Measurements from ENCODE around the gene SPACDR.
A peak's percentile ranks its signal among the peaks of the same experiment; 100 is the strongest.

SPACDR gene

GRCh38 chr7:100483722-100484672 is 19.9 kb upstream of the SPACDR start, which contains the start of gene NYAP1:
TSS of gene NYAP1 (plus strand) at chr7:100483927. CDS start at chr7:100485312, 1,385 bp downstream.
- DNase-seq, result peak; percentile 30

- DNase-seq, result peak; percentile 81
Observed at GRCh38 chr7:100483090-100483721, 19.1 kb upstream of the SPACDR start.

- DNase-seq, result no peak
Observed at GRCh38 chr7:100482728-100483089, 18.6 kb upstream of the SPACDR start.

DNA sequence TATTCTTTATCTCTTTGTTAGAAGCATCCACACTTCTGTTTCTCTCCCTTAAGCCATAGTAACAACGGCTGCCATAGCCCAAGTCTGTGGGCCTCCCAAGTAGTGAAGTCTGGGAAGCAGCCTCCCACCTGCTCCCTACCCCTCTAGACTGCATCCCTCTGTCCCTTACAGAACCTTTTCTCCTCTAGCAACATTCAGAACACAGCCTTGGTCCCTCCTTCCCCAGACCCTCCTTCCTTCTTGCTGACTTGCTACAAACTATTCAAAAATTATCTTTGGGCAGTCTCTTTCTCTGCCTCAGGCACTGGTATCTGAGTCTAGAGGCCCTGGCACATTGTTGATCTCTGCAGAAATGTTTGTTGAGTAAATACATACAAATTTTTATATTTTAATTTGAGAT is 17.4 kb upstream of the SPACDR start:
- no peak for DNase-seq

- DNase-seq, result peak; percentile 87
Observed at GRCh38 chr7:100478958-100479660, 15.0 kb upstream of the SPACDR start, which contains the start of gene TSC22D4. TSS of gene TSC22D4 (minus strand) at chr7:100479214. CDS start at chr7:100478038, 1,176 bp downstream.

- no peak for DNase-seq
Observed at GRCh38 chr7:100477871-100478267, 13.8 kb upstream of the SPACDR start.

- DNase-seq, result peak; percentile 36
Observed at GRCh38 chr7:100476903-100477870, 13.1 kb upstream of the SPACDR start.

DNA sequence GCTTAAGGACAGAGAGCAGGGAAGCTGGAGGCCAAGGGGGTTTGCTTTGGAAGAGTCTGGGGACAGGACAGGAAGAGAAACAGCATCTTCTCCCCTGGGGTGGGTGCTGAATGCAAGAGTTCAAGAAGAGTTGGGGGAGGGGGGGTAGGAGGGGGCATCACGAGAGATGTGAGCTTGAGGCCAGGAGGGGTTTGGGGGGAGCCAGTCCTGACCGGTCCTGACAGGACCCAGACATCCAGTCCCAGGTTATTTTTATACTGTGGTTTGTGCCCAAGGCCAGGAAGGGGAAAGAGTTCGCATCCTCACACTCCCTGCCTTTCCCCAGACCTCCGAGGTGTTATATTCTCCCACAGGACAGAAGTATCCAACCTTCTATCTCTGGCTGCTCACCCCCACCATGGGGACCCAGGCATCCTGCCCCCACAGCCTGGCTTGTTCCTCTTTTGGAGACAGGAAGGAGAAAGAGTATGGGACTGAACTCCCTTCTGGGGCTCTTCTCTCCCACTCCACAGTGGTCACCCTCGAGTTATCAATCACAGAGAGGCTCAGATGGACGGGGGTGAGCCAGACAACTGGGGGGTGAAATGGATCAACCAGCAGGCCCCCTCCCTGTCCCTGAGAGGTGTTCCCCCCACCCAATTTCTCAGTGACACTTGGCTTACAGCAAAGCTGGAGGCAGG is 12.2 kb upstream of the SPACDR start:
- DNase-seq, result no peak

DNA sequence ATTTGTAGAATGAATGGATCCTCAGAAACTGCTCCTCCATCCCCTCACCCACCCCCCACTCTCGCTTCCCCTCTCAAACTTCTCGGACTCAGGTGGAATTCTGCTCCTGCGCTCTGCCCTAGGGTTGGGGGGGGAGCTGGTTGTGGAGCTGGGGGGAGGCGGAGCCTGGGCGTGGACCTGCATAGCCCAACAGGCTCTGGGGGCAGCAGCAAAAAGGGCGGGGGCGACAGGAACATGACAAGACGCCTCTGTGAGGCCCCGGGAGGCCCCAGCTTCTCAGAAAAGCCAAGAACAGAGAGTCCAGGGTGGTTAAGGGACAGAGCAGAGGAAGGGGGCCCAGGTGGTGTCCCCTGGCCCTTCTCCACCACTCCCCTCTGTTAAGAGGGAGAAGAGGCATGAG is 11.5 kb upstream of the SPACDR start:
- DNase-seq, result peak; percentile 21

GRCh38 chr7:100472854-100473499 is 8.9 kb upstream of the SPACDR start:
- DNase-seq, result peak; percentile 18

DNA sequence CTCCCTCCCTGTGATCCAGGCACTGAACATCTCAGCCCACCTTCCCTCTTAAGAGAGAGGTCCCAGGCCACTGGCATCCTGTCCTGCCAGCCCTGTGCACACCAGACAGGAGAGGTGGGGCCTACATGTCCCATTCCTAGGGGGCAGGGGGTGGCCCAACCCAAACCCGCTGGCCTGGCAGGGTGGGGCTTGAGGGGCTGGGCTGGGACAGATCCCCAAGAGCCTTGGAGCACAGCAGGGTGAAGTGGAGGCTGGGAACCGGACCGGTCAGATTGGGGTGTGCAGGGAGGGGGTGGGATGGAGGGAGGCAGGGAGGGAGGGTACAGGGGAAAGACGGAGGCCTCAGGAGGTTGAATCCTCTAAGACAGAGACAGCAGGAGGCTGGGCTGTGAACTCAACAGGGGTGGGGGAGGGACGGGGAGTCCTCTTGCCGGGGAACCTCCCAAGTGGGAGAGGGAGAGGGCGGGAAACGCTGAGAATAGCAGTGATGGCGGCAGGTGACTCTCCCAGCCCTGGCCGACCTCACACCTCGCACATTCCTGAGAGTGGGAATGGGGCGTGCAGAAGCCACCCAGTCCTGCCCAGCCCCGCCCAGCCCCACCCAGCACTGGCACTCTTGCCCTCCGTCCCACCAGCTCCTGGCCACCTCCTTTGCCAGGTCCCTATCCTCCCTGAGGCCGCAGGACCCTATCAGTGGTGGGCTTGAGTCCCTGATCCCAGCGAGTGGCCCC is 8.2 kb upstream of the SPACDR start:
- no peak for DNase-seq

DNA sequence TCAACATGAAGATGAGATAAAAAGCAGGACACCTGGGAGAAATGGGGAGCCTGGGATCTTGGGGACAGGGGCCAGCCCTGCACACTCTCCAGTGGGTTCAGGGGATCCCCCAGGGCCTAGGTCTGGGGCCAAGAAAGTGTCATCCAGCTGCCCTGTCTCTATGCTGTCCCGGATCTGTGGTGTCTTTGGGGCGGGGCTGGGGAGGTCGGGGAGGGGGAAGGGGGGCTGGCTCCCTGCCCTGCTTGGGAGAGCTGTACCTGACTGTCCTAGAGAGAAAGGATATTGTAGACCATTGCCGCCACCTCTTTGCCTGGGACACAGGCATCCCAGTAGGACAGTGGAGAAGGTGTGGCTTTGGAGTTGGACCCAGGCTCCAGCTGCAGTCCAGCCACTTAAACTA is 7.0 kb upstream of the SPACDR start:
- no peak for DNase-seq

DNA sequence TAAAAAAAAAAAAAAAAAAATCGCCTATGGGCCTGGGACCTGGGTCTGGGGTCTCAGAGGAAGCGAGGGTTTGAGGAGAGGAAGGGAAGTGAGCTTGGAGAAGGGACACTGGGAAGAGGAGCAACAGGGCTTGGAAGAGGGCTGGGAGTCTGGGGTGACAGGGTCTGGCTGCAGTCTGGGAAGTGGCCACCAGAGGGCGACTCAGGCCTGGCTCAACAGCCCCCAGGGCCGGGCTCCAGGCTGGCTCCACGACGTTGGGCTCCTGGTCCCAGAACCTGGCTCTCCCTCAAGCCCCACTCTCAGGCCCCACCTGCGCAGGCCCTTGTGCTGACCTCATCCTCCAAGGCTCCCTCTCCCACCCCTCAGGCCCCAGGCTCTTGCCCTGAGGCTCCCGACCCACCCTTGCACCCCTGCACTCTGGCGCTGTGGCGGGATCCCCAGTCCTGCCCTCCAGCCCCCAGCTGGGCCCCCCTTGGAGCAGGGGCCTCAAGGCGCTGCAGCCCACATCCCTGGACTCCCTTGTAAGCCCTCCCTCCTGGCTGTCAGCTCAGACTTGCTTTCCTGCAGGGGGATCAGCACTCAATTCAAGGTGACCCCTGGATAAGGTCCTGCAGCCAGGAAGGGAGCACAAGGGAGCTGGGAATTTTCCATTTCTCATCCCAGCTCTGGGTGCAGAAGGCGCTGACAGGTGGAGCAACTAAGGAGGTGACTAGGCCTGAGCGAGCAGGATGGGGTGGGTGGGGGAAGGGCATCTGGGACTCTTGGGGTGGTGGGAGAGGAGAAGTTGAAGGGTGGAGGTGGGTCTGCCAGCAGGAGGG is 5.4 kb upstream of the SPACDR start:
- peak; percentile 88 for DNase-seq

DNA sequence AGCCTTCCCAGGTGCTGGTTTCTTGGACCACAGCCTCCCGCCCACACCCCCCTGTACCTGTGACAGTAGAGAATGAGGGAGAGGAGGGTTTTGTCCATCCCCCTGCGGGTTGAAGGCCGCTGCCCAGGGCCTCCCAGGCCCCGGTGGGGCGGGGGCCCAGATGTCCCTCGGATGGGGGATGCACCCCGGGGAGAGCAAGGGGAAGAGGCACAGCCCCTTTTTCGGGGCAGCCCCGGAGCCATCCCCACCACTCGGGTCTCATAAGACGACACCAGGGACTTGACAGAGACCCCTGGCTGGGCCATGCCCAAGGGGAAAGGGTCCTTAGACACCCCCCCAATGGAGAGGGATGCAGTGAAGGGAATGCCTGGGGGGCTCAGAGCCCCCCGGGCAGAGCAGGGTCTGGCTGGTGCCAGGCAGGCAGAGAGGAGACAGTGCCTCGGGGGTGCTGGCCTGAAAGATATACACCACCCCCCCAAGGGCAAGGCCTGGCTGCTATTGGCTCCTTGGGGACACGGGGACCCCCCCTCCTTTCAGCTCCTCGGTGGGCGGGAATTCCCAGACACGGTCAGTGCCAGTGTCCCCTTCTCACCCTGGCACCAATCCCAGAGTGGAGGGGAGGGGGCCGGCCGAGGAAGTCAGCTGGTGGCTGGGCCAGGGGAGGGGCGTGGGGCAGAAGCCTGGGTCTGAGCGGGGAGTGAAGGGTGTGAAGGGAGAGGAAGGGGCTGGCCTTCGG is 3.7 kb upstream of the SPACDR start:
- no peak for DNase-seq

GRCh38 chr7:100466653-100467605 is 2.9 kb upstream of the SPACDR start:
- no peak for DNase-seq

DNA sequence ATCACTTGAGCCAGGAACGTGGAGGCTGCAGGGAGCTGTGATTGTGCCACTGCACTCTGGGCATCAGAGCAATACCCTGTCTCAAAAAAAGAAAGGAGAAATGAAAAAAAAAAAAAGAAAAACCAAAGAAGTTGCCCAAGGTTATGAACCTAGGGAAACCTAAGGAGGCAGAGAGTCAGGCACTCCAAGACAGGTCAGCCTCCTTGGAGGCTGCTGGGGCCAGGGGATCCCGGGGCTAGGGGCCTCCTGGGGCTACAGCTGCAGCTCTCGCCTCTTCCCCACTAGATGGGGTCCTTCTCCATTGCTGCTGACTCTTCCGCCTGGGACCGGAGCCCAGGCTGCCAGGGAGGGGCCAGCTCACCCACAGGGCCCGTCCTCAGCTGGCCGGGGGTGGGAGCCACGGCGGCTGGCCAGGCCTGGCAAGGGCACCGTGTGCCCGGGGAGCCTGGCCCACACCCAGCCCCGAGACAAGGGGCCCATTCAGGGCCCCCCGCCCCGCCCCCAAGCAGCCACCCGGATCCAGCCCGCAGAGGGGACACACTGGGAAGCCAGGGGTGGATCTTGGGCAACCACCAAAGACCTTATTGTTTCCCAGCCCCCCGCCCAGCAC is 1.7 kb upstream of the SPACDR start:
- no peak for DNase-seq

- DNase-seq, result no peak
Observed at GRCh38 chr7:100465299-100465698, 1.2 kb upstream of the SPACDR start.

Measured in stimulated activated CD4-positive, alpha-beta T cell treated with anti-CD3 and anti-CD28 coated beads, Interleukin-4, amount 100 ng/mL, for 24 hours (primary cell).